Uterus (tissue), 2 donors: ENCODE results near the gene FAM184B.

ENCODE experiments used
- POLR2A ChIP-seq, 2 donors: fragments of 450-650 bp; IDR thresholded peaks; one replicate each; pipeline ENCODE4 v1.6.1; 2016; ENCODE audit warnings: antibody characterized with exemption in 2 of 2, mild to moderate bottlenecking in 1 of 2, moderate library complexity in 1 of 2
- TF ChIP-seq, protein P1 (sequence below), 4 experiments: fragments of 200-600 bp in 2 of 4; fragments of 450-650 bp in 2 of 4; sonication (generic) in 2 of 4; IDR thresholded peaks; one replicate each; pipeline ENCODE4 v1.5.1; 2016 to 2019; ENCODE audit warnings: antibody characterized with exemption in 4 of 4, mild to moderate bottlenecking in 2 of 4, moderate library complexity in 1 of 4

- TF ChIP-seq, protein P1, sequence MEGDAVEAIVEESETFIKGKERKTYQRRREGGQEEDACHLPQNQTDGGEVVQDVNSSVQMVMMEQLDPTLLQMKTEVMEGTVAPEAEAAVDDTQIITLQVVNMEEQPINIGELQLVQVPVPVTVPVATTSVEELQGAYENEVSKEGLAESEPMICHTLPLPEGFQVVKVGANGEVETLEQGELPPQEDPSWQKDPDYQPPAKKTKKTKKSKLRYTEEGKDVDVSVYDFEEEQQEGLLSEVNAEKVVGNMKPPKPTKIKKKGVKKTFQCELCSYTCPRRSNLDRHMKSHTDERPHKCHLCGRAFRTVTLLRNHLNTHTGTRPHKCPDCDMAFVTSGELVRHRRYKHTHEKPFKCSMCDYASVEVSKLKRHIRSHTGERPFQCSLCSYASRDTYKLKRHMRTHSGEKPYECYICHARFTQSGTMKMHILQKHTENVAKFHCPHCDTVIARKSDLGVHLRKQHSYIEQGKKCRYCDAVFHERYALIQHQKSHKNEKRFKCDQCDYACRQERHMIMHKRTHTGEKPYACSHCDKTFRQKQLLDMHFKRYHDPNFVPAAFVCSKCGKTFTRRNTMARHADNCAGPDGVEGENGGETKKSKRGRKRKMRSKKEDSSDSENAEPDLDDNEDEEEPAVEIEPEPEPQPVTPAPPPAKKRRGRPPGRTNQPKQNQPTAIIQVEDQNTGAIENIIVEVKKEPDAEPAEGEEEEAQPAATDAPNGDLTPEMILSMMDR (IDR thresholded peaks at IDR 0.05) = no peak
- no peak for TF ChIP-seq POLR2A (IDR thresholded peaks at IDR 0.05)
Measured at GRCh38 chr4:17816142-17816541, 34.7 kb upstream of the FAM184B start.
